ENCODE data around the gene NTRK2.

GRCh38 chr9:84845956-84846900, 176.7 kb downstream of the NTRK2 start:
- TF ChIP-seq CTCF (optimal IDR thresholded peaks at IDR 0.05 in 1 of 3, IDR thresholded peaks at IDR 0.05 in 1 of 3, conservative IDR thresholded peaks at IDR 0.05 in 1 of 3; ENCODE audit: extremely low read depth in 1 of 3, insufficient read depth in 2 of 3, low read length in 3 of 3): no peak
- no peak for TF ChIP-seq EZH2 (IDR thresholded peaks at IDR 0.05; ENCODE audit: low read length)
